IgD-negative memory B cell (primary cell): ENCODE results near the gene DBH. TPM values are rescaled to one million over a fixed set of nuclear protein-coding genes. Genes with fewer than 3 reads are reported as not detected.
"Not testable (repeated sequence)": the region's sequence is repeated elsewhere in the genome, so short reads cannot be mapped to it uniquely, and the experiment has no call there.

Source experiments
- H3K27ac Mint-ChIP-seq, 3 donors: one replicate each; pipeline ENCODE4 v1.8.0; 2020 to 2022; ENCODE audit warnings: mild to moderate bottlenecking in 3 of 3, mixed read lengths in 3 of 3, moderate library complexity in 1 of 3
- H3K27me3 Mint-ChIP-seq: one replicate; pipeline ENCODE4 v1.8.0; 2021; ENCODE audit warnings: mixed read lengths
- H3K36me3 Mint-ChIP-seq: one replicate; pipeline ENCODE4 v1.8.0; 2020; ENCODE audit warnings: mild to moderate bottlenecking, mixed read lengths
- H3K4me1 Mint-ChIP-seq, 3 donors: one replicate each; pipeline ENCODE4 v1.8.0; 2020 to 2022; ENCODE audit warnings: mixed read lengths in 3 of 3, mild to moderate bottlenecking in 1 of 3
- H3K4me3 Mint-ChIP-seq, 4 donors: one replicate each; pipeline ENCODE4 v1.8.0; 2020 to 2022; ENCODE audit warnings: mild to moderate bottlenecking in 4 of 4, mixed read lengths in 4 of 4, moderate library complexity in 3 of 4
- H3K9me3 Mint-ChIP-seq, 3 donors: one replicate each; pipeline ENCODE4 v1.8.0; 2020 to 2021; ENCODE audit warnings: mixed read lengths in 3 of 3, mild to moderate bottlenecking in 1 of 3
- polyA plus RNA-seq: library from polyadenylated mRNA; unstranded; fragments of 300-500 nt; fragmentation: Illumina TruSeq; gene quantifications from one replicate; pipeline ENCODE4 v1.2.3, GENCODE V29; 2021

Gene DBH
- polyA plus RNA-seq, 1 donor from 2014 or later, result not detected

DNA sequence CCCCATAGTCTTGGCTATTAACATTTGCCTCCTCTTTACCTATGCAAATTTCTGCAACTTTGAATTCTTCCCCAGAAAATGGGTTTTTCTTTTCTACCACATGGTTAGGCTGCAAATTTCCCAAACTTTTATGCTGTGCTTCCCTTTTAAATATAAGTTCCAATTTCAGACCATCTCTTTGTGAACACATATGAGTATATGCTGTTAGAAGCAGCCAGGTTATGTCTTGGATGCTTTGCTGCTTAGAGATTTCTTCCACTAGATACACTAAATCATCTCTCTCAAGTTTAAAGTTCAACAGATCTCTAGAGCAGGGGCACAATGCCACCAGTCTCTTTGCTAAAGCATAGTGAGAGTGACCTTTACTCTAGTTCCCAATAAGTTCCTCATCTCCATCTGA is 10.2 kb upstream of the DBH start:
- H3K27me3 Mint-ChIP-seq, result peaks cover 24% of the 10 kb centered on the region
- H3K27ac Mint-ChIP-seq, H3K4me1 Mint-ChIP-seq, H3K36me3 Mint-ChIP-seq, H3K4me3 Mint-ChIP-seq: not testable (repeated sequence)
- peaks cover 8 to 23% (median 11%) of the 10 kb centered on the region in 3 donors for H3K9me3 Mint-ChIP-seq

- no peak overlapping the region for H3K27ac Mint-ChIP-seq
- peaks cover 2% of the 10 kb centered on the region for H3K36me3 Mint-ChIP-seq
- H3K9me3 Mint-ChIP-seq, result peaks cover 8 to 23% (median 9%) of the 10 kb centered on the region in 3 donors
- peaks cover 20% of the 10 kb centered on the region for H3K27me3 Mint-ChIP-seq
- H3K4me1 Mint-ChIP-seq, result peaks cover 0 to 2% (median 0%) of the 10 kb centered on the region in 3 donors
- no peak overlapping the region for H3K4me3 Mint-ChIP-seq
Measured at GRCh38 chr9:133627341-133627740, 8.8 kb upstream of the DBH start.

DNA sequence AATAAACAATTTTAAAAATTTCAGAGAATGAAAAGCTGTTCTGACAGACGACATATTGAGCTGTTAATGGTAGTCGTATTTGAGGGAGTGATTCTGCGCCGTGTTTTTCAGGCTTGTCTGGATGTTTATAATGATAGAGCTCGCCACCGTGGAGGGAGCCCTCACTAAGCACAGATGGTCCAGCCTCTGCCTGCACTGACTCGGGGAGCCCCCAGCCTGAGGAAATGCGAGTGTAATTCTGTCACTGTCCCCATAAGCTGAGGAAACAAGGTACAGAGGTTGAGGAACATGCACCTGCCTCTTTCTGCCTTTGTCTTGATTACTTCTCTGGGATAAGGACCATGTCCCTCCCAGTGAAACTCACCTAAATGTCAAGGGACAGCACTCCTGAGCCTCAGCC is 7.4 kb upstream of the DBH start:
- peaks cover 2% of the 10 kb centered on the region for H3K36me3 Mint-ChIP-seq
- peaks cover 14% of the 10 kb centered on the region for H3K27me3 Mint-ChIP-seq
- peaks cover 8 to 23% (median 9%) of the 10 kb centered on the region in 3 donors for H3K9me3 Mint-ChIP-seq
- H3K4me3 Mint-ChIP-seq, result no peak overlapping the region
- H3K27ac Mint-ChIP-seq, result no peak overlapping the region
- H3K4me1 Mint-ChIP-seq, result no peaks in the 10 kb centered on the region

DNA sequence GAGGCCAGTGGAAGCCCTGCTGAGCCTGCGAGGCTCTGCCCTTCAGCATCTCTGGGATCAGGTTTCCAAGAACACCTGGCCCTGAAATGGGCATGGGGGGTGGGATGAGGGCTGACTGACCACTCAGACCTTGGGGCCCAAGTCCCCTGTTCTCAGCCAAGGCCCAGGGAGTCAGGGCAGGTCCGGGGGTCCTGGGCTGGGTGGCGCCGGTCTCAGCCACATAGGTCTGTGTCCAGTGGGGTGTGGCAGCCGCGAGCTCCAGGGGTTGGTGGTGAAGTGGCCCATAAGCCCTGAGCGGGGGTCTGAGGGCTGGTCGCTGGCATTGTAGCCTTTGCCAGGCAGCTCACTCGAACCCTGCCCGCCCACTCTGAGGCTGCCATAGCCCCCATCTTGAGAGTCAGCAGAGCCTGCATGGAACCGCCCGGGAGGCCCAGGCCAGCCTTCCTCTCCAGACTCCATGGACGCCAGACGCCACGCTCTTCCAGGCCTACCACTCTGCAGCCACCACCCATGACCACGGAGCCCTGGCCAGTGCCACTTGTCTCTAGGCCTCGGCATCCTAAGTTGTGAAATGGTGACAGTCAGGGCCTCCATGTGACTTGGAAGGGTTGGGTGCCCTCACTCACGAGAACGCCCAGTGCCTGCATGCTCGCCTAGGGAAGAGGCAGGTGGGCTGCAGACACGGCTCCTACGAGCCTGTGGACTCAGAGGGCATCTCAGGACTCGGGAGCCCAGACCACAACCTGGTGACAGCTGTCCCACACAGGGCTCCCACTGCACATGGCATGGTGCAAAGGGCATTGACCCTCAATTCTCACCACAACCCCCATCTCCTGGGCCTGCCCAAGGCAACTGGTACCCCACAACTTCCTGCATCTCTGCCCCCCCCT is 6.7 kb upstream of the DBH start:
- Mint-ChIP-seq H3K27ac (no peak overlapping the region), H3K9me3 (peaks cover 8 to 23% (median 9%) of the 10 kb centered on the region in 3 donors), H3K27me3 (peaks cover 13% of the 10 kb centered on the region)

GRCh38 chr9:133631111-133631510 is 5.1 kb upstream of the DBH start:
- no peak overlapping the region for H3K27ac Mint-ChIP-seq
- H3K36me3 Mint-ChIP-seq, result no peaks in the 10 kb centered on the region
- H3K4me3 Mint-ChIP-seq, result no peak overlapping the region
- H3K27me3 Mint-ChIP-seq, result peaks cover 14% of the 10 kb centered on the region
- H3K9me3 Mint-ChIP-seq, result peaks cover 4 to 13% (median 7%) of the 10 kb centered on the region in 3 donors
- no peaks in the 10 kb centered on the region for H3K4me1 Mint-ChIP-seq

More for the DNA sequence above, 6.7 kb upstream of the DBH start:
- no peaks in the 10 kb centered on the region for H3K4me1 Mint-ChIP-seq
- no peak overlapping the region for H3K4me3 Mint-ChIP-seq
- peaks cover 2% of the 10 kb centered on the region for H3K36me3 Mint-ChIP-seq

DNA sequence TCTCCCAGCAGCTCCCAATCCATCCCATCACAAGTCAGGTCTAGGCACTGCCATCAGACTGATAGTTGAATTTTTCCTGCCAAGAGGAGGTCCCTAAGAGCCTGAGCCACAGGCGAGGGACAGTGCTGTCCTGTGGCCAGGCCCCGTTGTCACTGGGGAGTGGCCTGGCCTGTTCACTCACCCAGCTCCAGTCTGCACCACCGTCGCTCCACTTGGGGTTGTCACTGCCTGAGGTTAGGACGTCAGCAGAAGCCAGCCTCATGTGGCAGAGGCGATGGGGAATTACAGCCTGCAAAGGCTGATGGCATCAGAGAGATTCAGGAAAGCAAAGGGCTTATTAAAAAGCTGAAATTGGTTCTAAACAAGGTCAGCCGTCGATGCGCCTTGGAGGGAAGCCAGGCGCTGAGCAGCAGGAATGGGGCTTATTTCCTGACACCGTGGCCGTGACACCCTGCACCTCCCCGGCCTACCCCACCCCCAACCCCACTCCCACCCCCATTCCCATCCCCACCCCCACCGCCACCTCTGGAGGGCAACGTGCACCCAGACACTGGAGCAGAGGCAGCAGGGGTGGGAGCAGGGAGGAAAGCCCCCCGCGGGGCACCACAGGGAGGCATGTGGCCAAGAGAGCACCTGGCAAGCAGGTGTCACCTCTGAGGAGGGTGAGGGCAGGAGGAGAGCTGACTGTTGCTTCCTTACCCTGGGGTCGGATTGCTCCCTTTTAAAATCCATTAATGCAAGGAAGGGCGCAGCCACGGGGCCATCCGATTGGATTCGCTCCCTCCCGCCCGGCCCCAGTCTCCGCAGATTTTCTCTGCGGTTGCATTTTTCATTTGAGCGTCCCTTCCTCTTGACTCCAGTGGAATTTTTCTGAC is 3.1 kb upstream of the DBH start:
- Mint-ChIP-seq H3K36me3 (no peaks in the 10 kb centered on the region), H3K4me3 (no peak overlapping the region)

DNA sequence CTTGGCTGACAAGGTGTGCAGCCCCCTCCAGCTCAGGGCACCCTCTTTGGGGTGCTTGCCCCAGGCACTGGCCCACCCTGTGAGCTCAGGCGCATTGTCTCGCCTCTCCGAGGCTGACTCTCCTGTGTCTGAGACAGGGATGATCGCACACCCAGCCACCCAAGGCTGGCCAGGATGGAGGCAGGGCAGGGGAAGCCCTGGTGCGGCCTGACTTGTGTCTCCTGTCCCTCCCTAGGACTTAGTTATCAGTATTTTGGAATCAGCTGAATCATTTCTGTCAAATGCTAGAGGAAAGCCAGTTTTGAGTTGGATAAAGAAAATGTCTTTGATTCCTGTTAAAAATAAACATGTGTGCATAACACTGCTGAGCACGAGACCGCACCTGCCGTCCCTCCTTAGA is 2.5 kb upstream of the DBH start:
- H3K27me3 Mint-ChIP-seq, result peaks cover 13% of the 10 kb centered on the region
- H3K36me3 Mint-ChIP-seq, result no peaks in the 10 kb centered on the region
- peaks cover 0 to 1% (median 0%) of the 10 kb centered on the region in 3 donors for H3K4me1 Mint-ChIP-seq
- H3K27ac Mint-ChIP-seq, result no peak overlapping the region
- no peak overlapping the region for H3K4me3 Mint-ChIP-seq
- no peaks in the 10 kb centered on the region for H3K9me3 Mint-ChIP-seq

More for the DNA sequence above, 3.1 kb upstream of the DBH start:
- peaks cover 17% of the 10 kb centered on the region for H3K27me3 Mint-ChIP-seq
- no peaks in the 10 kb centered on the region for H3K9me3 Mint-ChIP-seq
- H3K4me1 Mint-ChIP-seq, result peaks cover 0 to 1% (median 0%) of the 10 kb centered on the region in 3 donors
- no peak overlapping the region for H3K27ac Mint-ChIP-seq

- Mint-ChIP-seq H3K27me3 (peaks cover 13% of the 10 kb centered on the region), H3K27ac (no peak overlapping the region), H3K4me3 (no peak overlapping the region), H3K36me3 (no peaks in the 10 kb centered on the region), H3K4me1 (peaks cover 0 to 1% (median 0%) of the 10 kb centered on the region in 3 donors), H3K9me3 (no peaks in the 10 kb centered on the region)
Measured at GRCh38 chr9:133634081-133634691, 2.0 kb upstream of the DBH start.

GRCh38 chr9:133635098-133635497 is 1.1 kb upstream of the DBH start:
- Mint-ChIP-seq H3K4me3 (no peak overlapping the region), H3K27ac (no peak overlapping the region), H3K4me1 (peaks cover 0 to 1% (median 0%) of the 10 kb centered on the region in 3 donors), H3K36me3 (no peaks in the 10 kb centered on the region), H3K9me3 (no peaks in the 10 kb centered on the region), H3K27me3 (peaks cover 13% of the 10 kb centered on the region)

DNA sequence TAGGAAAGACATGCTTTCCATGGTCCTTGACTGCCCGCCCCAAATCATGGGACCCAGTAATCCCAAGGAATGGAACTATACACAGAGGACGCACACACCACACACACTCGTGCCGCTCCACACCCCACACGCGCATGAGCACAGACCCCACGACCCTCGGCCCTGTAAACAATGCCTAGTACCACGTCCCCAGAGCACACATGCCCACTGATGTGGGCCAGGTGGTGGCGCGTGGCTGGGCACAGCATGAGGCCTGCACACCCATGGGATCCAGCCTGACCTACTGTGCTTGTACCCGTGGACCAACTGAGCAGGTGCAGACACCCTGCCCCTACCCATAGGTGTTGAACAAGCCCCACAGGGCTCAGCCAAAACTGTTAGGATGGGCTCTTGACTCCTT is 739 bp downstream of the DBH start:
- peaks cover 0 to 1% (median 0%) of the 10 kb centered on the region in 3 donors for H3K4me1 Mint-ChIP-seq
- H3K27ac Mint-ChIP-seq, result no peak overlapping the region
- H3K27me3 Mint-ChIP-seq, result peaks cover 13% of the 10 kb centered on the region
- H3K36me3 Mint-ChIP-seq, result no peaks in the 10 kb centered on the region
- no peaks in the 10 kb centered on the region for H3K9me3 Mint-ChIP-seq
- no peak overlapping the region for H3K4me3 Mint-ChIP-seq

DNA sequence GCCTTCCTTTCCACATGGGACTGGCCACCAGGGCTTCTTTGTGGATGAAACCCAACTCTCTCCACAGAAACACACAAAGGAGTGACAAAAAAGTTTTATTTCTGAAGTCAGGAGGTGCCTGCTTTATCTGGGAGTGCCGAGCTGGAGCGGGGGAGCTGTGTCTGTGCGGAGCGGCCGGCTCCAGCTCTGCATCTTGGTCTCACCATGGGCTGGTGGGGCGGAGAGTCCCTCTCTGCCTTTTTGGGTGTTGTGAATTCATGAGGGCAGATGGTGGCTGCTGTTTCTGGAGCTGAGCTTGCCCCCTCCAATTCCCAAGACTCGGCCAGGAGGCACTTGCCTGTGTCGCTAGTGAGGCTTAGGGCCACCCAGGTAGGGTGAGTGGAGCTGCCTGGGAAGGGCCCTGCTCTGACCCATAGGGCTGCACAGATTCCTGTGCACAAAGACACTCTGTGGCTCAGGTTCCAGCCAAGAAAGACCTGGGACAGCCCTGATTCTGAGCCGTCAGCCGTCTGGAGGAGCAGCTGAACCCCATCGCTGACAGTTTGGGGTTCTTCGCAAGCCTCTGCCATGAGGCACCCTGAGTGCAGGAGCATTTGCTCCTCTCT is 1.4 kb downstream of the DBH start:
- Mint-ChIP-seq H3K4me1 (peaks cover 0 to 1% (median 0%) of the 10 kb centered on the region in 3 donors), H3K36me3 (no peaks in the 10 kb centered on the region), H3K27ac (no peak overlapping the region), H3K9me3 (no peaks in the 10 kb centered on the region), H3K27me3 (peaks cover 13% of the 10 kb centered on the region), H3K4me3 (no peak overlapping the region)

DNA sequence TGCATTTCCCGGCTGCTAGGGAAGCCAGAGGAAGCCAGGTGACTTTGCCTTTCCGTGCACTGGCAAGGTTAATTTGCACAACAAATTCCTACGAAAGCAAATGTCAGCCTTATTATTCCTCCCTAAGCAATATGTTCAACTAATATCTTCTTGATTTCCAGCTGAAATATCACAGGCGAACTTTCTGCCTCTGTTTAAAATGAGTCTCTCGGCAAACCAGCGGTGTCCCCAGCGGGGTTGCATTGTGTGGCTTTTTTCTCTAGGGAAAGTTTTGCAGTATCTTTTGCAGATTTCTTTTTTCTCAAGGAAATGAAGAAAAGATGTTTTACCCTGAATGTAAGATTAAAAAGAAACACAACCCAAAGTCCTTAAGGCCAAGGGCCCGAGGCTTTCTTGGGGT is 1.9 kb downstream of the DBH start:
- Mint-ChIP-seq H3K27me3 (peaks cover 13% of the 10 kb centered on the region), H3K27ac (no peak overlapping the region), H3K4me3 (no peak overlapping the region), H3K4me1 (peaks cover 0 to 1% (median 0%) of the 10 kb centered on the region in 3 donors), H3K36me3 (no peaks in the 10 kb centered on the region), H3K9me3 (no peaks in the 10 kb centered on the region)

DNA sequence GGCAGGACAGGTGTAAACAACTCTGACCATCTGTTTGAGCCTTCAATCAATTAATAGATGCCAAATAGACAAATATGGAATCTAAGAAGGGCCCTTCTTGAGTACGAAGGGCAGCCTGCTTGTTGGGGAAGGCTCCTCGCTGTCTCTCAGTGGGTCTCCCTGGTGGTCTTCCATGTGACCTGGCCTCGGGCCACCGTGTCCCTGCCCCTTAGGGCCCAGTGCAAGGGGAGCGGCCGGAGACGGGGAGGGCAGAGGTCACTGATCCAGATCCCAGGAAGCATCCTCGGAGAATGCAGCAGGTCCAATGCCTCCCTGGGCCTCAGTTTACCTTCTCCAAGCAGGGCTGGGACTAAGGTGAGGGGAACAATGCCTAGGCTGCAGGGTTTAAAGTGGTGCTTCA is 2.5 kb downstream of the DBH start:
- Mint-ChIP-seq H3K27me3 (peaks cover 12% of the 10 kb centered on the region), H3K9me3 (no peaks in the 10 kb centered on the region), H3K4me3 (no peak overlapping the region), H3K27ac (no peak overlapping the region), H3K36me3 (no peaks in the 10 kb centered on the region), H3K4me1 (peaks cover 0 to 1% (median 0%) of the 10 kb centered on the region in 3 donors)

- no peaks in the 10 kb centered on the region for H3K36me3 Mint-ChIP-seq
- H3K4me1 Mint-ChIP-seq, result peaks cover 0 to 1% (median 0%) of the 10 kb centered on the region in 3 donors
- H3K9me3 Mint-ChIP-seq, result no peaks in the 10 kb centered on the region
- H3K4me3 Mint-ChIP-seq, result no peak overlapping the region
- no peak overlapping the region for H3K27ac Mint-ChIP-seq
- peaks cover 9% of the 10 kb centered on the region for H3K27me3 Mint-ChIP-seq
Measured at GRCh38 chr9:133639613-133640012, 3.5 kb downstream of the DBH start.
